ENCODE results near the gene DBNL.

The DBNL gene

GRCh38 chr7:44060948-44061644, 16.6 kb downstream of the DBNL start:
- no peak for DNase-seq (ENCODE audit: extremely low read depth in 1 of 2, low read depth in 1 of 2)

GRCh38 chr7:44061645-44062179, 17.2 kb downstream of the DBNL start:
- DNase-seq (ENCODE audit: extremely low read depth in 1 of 2, low read depth in 1 of 2): no peak

DNA sequence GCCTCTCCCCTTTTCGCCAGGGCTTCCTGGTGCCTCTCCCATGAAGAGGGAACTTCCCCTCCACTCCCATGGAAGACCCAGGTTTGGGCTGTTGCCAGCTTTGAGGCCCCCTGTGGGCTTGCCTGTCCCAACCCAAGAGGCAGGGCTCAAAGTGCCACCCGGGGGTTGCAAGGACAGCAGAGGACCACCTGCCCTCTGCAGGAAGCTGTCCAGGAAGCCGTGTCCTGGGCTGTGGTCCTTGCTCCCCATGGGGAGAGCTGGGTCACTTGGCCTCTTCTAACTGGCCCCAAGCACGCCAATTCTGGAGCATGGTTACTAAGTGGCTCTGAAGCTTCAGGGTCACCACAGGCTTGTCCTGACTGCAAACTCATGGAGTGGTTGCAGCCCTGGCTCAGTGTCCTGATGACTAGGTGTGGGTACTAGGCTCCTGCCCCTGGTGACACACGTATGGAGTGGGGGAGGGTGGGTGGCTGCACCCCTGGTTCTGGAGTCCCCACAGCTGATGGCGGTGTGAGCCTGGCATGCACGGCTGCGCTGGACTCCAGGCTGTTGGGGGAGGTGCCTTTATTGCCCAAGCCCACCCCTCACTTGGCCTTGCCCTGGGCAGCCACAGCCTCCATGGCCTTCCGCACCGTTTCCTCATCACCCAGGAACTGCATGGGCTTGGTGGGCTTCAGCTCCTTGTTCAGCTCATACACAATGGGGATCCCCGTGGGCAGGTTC, 17.8 kb downstream of the DBNL start:
- DNase-seq (ENCODE audit: extremely low read depth in 1 of 2, low read depth in 1 of 2): no peak

DNA sequence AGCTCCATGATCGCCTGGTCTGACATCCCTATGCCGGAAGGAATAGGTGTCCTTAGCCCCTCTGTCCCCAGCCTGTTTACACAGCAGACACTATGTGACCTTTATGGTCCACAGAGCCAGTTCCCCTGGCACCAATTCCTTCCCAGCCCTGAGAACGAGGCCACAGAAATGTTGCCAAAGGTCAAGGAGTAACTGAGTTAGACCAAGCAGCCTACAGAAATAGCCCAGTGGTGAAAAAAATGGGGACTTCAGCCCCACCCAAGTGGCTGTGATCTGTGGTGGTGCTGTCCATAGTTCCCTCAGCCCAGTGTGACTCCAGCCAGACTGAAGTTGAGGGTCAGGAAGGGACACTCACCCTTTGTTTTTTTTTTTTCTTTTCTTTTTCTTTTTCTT, 18.4 kb downstream of the DBNL start:
- no peak for DNase-seq (ENCODE audit: extremely low read depth in 1 of 2, low read depth in 1 of 2)

- no peak for DNase-seq (ENCODE audit: extremely low read depth in 1 of 2, low read depth in 1 of 2)
These were observed 19.0 kb downstream of the DBNL start for GRCh38 chr7:44063547-44063893.

- DNase-seq (ENCODE audit: extremely low read depth in 1 of 2, low read depth in 1 of 2): no peak
These were observed 19.6 kb downstream of the DBNL start for GRCh38 chr7:44063894-44064651.

DNA sequence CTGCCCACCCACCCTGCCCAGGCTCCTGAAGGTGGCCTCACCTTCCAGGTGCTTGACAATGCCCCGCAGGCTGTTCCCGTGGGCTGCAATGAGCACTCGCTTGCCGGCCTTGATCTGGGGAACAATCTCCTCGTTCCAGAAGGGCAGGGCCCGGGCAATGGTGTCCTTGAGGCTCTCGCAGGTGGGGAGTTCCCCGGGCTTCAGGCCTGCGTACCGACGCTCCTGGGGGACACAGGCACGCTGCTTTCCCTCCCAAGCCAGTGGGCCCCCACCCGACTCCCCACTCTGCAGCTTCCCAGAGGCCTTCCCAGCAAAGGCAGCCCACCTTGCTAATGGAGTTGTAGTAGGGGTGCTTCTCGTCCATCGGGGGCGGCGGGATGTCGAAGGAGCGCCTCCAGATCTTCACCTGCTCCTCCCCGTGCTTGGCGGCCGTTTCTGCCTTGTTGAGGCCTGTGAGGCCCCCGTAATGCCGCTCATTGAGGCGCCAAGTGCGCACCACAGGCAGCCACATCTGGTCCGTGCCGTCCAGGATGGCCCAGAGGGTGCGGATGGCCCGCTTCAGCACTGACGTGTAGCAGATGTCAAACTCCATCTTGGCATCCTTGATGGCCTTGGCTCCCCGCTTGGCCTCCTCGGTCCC, 20.4 kb downstream of the DBNL start:
- DNase-seq (ENCODE audit: extremely low read depth in 1 of 2, low read depth in 1 of 2): no peak

DNA sequence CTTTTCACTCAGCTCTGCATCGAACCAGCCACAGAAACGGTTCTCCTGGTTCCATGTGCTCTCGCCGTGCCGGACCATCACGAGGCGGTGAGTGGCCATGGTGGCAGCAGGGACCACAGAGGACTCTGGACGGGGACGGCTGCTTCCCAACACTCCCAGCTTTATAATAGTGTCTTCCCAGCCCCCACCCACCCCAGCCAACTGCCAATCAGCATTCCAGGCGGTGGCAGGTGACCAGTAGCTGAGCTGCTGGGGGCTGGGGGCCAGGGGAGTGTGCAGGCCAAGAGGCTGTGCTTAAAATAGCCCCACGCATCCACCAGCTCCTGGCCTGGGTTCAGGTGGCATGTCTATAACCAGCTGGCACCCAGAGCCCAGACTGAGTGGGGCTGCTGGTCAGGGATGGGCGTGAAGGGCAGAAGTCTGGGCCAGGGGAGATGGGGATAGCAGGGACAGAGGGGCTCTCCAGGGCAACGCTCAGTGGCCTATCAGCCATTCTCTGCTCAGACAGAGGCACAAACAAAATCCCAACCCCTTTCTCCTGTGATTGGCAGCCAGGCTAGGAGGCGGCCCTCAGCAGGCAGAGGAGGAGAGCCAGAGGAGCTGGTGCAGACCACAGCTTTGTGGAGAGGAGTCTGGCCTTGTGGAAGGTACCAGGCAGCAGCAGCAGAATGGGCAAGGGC, 21.1 kb downstream of the DBNL start, which contains the start of gene PGAM2:
PGAM2 (minus strand) TSS at position 137 of the 680 bp plus-strand sequence; CDS start at position 99, 38 bp downstream.
- DNase-seq (ENCODE audit: extremely low read depth in 1 of 2, low read depth in 1 of 2): no peak

- DNase-seq (ENCODE audit: extremely low read depth in 1 of 2, low read depth in 1 of 2): no peak
These were observed 21.6 kb downstream of the DBNL start for GRCh38 chr7:44066111-44066460.

DNA sequence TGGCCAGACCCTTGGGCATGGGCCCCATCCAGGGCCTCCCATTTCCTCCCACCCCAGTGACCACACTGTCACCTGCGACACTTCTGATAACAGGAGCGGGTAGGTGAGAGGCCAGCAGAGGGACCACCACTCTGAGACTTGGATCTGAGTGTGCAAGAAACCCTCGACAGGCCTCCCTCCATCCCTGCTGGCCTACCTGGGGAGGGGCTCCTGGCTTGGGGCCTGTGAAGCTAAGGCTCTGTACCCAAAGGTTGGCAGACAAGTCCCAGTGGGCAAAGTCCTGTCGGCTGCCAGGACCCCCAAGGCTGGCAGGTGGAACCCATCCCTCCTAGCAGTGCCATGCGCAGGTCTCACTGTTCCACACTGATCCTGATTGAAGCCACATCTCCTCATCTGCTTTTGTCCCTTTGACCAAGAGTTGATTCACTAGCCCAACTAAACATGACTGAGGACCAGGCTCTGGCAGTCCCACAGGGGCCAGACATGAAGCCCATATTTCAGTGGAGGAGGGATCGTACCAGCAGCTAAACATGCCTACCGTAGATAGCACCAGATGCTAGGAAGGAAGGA, 22.1 kb downstream of the DBNL start:
- no peak for DNase-seq (ENCODE audit: extremely low read depth in 1 of 2, low read depth in 1 of 2)

- DNase-seq (ENCODE audit: extremely low read depth in 1 of 2, low read depth in 1 of 2): no peak
These were observed 22.8 kb downstream of the DBNL start for GRCh38 chr7:44067064-44067951.

GRCh38 chr7:44068054-44068453, 23.6 kb downstream of the DBNL start:
- DNase-seq (ENCODE audit: extremely low read depth in 1 of 2, low read depth in 1 of 2): no peak

DNA sequence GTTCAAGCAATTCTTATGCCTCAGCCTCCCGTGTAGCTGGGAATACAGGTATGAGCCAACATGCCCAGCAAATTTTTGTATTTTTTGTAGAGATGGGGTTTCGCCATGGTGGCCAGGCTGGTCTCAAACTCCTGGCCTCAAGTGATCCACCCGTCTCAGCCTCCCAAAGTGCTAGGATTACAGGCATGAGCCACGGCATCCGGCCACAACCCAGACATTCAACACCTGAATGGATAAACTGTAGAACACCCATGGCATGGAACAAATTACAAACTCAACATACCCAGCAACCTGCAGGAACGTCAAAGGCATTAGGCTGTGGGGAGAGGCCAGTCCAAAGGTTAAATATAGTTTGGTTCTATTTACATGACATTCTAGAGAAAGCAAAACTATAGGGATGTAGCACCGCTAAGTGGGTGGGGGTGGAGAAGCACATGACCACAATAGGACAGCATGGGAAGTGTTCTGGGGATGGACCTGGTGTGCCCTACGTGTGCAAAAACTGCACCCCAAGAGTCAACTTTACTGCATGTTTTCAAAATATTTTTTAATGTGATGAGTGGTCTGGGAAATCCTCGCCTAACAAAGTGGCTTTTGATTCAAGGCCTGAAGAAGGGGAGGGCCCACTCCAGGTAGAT, 27.3 kb downstream of the DBNL start:
- no peak for DNase-seq (ENCODE audit: extremely low read depth in 1 of 2, low read depth in 1 of 2)

GRCh38 chr7:44072364-44073231, 28.1 kb downstream of the DBNL start:
- no peak for DNase-seq (ENCODE audit: extremely low read depth in 1 of 2, low read depth in 1 of 2)

GRCh38 chr7:44073664-44074348, 29.3 kb downstream of the DBNL start:
- DNase-seq (ENCODE audit: extremely low read depth in 1 of 2, low read depth in 1 of 2): peak in 1 of 2 donors; percentile 32

- DNase-seq (ENCODE audit: extremely low read depth in 1 of 2, low read depth in 1 of 2): no peak
These were observed 29.8 kb downstream of the DBNL start for GRCh38 chr7:44074349-44074695.

- DNase-seq (ENCODE audit: extremely low read depth in 1 of 2, low read depth in 1 of 2): no peak
These were observed 31.0 kb downstream of the DBNL start for GRCh38 chr7:44075296-44076075.
